ENCODE results near the gene TC2N.
"Not testable (repeated sequence)": the region's sequence is repeated elsewhere in the genome, so short reads cannot be mapped to it uniquely, and the experiment has no call there.

TC2N gene

DNA sequence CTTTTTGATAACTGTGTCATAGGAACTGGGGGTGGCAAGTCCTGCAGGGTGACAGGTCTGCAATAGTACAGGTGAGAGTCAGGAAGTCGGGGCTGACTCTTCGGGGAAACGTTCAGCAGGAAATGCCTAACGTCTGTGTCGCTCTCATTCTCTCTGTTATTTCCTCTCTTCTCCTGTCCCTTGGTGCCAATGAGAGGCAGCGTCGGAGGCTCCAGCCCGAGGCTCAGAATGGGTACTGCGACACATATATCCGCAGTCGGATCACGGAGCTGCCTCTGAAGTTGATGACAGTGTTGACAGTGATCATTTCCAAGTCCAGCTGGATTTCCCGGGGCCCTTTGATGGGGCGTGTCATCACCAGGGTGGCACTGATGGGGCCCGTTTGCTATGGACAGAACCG, 2.7 kb upstream of the TC2N start:
- DNase-seq (ENCODE audit: low read depth in 2 of 2) = peak; percentile 38 to 45

DNA sequence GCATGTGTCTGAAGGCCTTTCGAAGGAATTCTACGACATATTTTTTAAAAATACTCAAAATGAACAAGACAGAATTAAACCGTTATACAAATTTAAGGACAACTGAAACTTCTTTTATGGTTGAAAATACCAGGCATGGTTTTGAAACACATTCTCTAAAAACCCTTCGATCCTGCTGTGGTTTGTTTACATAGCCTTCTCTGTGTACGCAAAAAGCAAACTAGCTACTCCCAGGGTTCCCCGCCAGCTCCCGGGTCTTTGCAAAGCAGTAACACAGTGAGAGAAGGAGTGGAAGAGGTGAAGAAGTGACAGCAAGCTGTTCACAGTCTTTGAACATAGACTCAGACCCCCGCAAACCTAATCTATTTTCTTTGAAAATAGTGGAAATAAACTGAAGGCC, 2.2 kb upstream of the TC2N start:
- DNase-seq (ENCODE audit: low read depth in 2 of 2) = no peak

DNA sequence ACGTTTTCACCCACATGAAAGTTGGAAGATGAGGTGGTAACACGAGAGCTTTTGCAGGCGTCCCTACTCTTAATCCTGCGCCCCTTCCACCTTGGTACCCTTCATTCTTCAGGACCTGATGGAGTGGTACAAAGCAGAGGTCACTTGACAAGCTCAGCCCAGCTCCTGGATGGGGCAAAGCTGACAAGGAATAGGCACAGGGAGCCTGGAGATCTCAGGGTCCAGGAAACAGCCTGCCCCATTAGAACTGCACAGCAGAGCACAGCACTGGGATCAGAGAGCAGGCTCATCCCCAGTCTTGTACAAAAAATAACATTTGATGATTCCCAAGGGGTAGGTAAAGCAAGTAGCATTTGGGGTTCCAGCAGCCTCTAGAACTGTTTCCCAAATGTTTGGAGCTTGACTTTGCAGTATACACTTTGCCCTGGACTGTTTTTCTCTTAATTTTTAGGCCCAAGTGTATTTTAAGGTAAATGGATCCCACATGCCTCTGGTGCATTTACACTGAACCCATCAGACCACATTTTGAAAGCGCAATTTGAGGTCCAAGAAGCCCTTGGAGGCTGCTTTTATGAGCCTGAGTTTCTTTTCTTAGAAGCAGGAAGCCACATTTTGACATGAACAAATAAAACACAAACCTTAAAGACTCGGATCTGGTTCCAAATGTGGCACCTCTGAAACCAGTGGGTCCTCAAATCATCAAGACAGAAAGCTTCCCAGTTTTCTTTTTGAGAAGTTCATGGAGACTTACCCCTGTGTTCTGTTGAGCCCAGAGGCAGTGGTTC, 633 bp downstream of the TC2N start:
- no peak for DNase-seq (ENCODE audit: low read depth in 2 of 2)

DNA sequence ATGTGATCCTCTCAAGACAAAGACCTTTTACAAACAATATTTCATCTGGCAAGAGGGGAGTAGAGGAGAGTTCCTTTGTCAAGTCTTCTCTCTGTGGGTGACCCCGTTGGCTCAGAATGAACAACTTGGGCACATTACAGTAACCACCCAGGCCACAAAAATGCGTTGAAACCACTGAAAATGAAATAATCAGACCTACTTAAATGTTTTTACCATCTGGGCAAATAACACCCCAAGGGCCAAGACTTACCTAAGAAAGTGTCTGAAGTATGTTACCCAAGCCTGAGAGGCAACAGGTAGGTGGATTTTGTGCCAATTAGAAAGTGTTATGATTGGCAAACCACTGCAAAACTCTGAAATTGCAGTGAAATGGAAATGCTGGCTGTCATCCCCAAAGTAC, 1.3 kb downstream of the TC2N start:
- DNase-seq (ENCODE audit: low read depth in 2 of 2) = no peak

DNA sequence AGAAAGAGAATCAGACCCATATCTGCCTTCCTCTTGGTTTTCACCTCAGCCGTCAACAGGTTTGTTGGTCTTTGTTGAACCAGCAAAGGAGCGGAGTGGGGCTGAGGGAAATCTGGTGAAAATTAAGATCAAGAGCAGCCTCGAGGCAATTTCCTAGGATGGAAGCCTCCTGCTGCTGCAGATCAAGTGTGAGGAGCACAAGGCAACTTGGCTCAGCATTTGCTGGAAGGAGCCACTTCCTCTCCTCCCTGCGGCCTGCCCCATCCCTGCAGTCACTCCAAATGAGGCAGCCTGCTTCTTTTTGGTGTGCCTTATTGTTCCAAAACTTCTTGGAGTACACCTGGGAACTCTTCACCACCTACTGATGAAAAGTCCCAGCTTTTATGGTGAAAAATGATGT, 4.9 kb downstream of the TC2N start:
- DNase-seq (ENCODE audit: low read depth in 2 of 2) = no peak

DNA sequence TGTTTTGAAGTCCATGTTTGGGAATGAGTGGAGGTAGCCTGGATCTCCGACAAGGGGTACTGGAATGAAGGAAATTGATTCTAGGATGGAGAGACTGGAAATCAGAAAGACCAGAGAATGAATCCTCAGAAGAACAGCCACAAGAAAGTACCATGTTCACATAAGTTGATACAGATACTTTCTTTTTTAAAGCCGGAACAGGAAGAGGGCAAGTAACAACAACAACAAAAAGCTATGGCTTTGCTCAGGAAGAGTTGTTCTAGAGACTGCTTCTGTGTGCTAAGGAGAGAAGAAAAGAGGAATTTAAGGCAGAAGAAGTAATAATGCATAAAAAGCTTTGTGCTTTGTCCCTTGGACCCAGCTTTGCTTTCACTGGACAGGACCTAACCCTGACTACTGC, 6.2 kb downstream of the TC2N start:
- DNase-seq (ENCODE audit: low read depth in 2 of 2) = no peak

DNA sequence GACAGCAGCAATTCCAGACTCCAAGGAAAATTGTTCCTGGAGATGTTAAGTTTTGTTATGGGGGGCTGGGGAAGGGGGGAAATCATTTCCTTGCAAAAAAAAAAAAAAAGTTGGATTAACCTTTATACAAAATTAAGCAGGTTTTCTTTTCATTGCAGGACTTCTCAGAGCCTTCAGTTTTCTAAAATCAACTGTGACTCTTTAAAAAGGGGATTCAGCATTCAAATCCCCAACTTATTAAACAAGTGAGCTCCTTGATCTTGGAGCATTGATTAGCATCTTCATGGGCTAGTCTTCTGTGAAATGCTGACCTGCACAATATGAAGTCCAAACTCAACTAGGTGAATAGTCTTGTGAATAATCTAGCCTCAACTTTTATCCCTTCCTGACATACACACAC, 7.1 kb downstream of the TC2N start:
- no peak for DNase-seq (ENCODE audit: low read depth in 2 of 2)

DNA sequence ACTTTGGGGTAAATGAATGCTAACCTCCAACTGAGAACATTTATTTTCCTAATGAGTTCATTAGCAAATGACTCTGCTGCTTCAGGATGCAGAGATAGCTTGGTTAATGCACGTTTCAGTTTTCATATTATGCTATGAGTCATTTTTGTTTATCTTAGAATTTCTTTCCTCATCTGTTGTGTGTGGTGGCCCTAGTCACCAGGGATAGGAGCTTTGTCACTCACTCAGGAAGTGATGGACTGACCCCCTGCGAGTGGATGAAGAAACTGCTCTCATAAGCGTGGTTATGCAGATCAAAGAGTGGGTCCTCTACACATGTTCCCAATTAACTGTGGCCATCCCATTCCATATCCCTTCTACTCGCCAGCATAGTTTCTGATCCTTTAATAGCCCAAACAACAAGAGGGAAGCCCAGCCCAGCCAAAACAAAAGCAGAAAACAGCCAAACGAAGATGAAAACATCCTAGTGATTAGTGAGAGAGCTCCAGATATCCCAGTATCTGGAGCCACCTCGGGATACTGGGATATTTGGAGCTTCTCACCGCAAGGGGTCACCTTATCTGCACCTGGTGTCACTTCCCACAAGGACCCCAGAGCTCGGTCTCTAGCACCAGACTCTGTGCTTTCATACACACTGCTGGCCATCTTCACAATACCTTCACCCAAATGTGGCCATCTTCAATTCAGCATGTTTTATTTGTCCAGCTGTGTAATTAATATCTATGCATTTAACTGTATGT, 8.6 kb downstream of the TC2N start:
- DNase-seq (ENCODE audit: low read depth in 2 of 2) = no peak

DNA sequence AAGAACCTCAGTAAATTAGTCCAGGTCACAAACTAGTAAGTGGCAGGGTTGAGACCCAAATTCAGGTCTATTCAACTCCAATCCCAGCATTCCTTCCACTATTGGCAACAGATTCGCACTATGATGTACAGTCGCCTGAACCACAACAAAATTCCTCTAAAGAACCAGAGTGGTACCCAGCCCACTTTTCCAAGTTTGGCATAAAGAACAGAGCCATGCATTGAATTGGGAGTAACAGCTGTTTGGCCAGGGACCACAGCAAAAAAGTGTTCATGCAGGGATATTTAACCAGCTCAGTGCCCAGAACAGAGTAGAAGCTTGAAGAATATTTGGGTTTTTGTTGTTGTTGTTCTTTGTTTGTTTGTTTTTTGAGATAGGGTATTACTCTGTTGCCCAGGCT, 9.7 kb downstream of the TC2N start:
- no peak for DNase-seq (ENCODE audit: low read depth in 2 of 2)

DNA sequence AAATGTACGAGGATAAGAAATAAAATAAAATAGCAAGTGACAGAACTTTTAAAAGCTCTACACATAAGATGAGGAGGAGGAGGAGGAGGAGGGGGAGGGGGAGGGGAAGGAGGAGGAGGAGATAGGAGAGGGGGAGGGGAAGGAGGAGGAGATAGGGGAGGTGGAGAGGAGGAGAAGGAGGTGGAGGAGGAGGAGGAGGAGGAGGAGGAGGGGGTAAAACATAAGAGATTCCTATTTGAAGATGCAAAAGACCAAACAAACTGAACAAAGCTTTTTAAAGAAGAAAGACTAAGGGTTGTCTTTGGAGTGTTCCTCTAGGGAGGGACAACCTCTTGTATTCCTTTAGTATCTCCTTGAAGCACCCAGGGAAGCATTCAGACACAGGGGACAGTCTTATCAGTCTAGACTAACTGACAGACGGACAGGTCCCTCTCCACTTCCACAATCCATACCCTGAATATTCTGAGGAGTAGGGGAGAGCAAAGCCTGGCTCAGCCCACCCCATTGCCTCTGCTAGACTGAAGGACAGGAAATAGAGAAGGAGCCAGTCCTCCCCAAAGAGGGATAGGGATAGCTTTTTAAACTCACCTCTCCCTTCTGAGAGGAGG, 12.9 kb downstream of the TC2N start:
- no peak for DNase-seq (ENCODE audit: low read depth in 2 of 2)

DNA sequence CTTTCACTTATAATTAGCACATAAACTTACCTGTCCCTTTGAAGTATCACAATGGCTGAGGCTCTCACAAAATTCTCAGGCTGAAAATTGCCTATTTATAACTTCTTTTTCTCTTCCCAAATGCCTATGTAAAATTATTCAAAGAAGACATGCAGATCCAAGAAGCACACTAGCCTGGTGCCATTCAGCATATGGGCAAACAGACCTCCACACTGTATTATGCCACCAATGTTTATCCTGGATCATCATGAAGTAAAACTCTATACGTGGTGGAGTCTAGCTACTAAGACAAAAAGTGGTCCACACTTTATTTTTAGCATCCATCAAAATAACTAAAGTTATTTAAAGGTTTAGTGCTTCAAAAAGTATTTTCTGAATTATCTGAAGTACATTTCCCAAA, 15.8 kb downstream of the TC2N start:
- no peak for DNase-seq (ENCODE audit: low read depth in 2 of 2)

DNA sequence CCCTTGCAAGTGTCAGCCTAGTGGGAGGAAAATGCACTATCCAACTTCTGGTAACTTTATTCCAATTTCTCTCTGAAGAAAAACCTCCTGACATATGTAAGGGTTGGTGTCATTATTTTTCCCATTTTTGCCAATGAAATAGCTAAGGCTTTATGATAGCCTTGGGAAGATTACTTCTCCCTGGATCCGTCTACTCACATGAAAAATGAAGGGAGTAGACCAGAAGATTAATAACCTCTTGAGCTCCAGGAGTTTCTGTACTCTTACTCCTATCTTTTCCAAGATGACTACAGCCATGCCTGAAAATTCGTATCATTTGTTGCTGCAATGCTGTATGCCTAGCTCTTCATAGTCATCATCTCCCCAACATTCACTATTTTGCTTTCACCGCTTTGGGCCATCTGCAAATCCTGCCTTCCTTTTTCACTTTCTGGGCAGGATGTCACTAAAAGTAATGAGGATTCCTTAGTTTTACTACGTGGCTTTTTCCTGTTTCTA, 18.8 kb downstream of the TC2N start:
- DNase-seq (ENCODE audit: low read depth in 2 of 2) = no peak

DNA sequence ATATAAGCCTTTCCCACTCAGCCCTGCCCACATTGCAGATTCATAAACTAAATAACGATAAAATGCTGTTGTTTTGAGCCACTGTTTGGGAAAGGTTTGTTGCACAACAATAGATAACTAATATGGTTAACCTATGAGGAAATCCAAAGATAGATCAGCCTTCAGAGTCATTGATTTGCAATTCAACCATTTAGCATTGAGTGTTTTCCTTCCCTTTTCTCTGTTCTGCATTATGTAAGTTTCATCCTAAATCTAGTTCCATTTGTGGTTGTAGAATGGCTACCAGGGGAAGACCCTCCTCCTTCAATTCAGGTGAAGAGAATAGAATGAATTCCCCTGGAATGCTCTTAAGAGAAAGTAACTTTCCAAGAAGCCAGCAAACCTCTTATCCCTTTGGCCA, 19.6 kb downstream of the TC2N start:
- no peak for DNase-seq (ENCODE audit: low read depth in 2 of 2)

DNA sequence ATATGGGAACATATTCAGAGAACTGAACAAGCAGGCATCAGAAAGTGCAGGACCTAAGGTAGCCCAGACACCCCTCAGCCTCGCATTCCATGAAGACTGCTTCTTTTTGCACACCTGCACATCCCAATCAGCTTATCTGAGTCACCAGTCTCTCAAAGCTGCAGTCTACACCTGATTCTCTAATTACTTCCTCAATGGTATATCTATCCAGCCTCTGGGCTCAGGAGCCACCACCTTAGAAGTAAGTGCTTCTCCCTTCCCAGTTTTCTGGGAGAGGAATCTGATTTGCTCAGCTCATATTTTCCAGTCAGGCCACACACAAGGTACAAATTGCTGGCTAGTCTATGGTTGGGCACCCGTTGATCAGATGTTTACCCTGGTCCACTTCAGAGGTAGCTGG, 21.7 kb downstream of the TC2N start:
- no peak for DNase-seq (ENCODE audit: low read depth in 2 of 2)

DNA sequence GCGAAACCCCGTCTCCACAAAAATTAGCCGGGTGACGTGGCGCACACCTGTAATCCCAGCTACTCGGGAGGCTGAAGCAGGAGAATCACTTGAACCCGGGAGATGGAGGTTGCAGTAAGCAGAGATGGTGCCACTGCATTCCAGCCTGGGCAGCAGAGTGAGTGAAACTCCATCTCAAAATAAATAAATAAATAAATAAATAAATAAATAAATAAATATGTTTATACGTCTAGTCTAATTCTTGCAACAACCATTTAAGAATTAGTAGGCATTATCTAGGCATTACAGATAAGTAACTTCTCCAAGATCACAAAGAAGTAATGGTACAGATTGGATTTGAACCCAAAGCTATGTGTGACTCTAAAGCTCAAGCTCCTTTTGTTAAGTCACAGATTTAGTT, 22.3 kb downstream of the TC2N start:
- DNase-seq (ENCODE audit: low read depth in 2 of 2) = not testable (repeated sequence)

DNA sequence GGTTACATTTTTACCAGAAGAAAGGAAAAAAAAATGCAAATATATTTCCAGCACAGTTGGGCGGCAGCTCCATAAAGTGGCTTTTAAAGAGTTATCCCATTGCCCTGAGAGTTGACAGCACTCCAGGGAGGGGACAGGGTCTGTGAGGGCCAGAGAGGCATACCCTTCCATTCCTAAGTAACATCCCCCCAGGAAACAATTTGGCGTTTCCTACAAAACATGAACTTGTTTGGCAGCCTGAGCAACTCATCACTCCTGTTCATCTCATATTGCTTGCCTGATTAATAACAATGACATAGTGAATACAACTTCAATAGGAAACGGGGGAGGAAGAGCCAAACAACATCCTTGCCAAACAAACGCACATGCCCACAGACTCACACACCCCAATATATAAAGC, 23.3 kb downstream of the TC2N start:
- DNase-seq (ENCODE audit: low read depth in 2 of 2) = no peak

DNA sequence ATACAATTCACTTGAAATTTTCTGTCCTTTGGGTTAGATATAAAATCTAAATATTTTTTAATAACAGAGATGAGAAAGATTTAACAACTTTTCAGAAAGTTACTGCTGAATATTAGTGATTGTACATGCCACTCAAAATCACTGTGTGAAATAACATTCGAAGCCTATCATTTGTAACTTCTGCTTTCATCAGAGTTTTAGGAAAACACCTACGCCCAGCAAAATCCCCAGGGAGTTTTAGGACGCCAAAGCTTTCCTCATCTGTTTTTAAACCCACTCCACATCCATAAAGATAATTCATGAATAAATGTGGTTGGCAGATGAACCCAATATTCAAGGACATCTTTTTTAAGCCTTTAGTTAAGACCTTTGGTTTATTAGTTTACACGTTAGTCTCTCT, 23.9 kb downstream of the TC2N start:
- no peak for DNase-seq (ENCODE audit: low read depth in 2 of 2)

DNA sequence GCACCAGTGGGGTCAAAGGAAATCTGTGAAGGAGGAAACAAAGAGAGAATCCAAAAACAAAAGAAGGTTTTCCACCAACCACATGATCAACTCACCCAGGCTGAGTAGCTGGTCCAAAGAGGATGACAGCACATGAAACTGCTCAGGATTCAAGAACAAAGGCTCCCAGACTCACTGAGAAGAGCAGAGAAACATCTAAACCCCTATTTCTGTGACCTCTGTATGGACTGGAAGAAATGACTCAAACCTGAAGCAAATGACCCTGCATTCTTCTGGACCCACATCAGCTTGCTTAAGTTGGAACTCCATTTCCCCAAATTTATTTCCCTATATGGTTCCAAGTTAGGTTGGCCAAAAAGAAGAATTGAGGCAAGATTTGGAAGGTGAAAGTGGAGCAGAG, 26.3 kb downstream of the TC2N start:
- DNase-seq (ENCODE audit: low read depth in 2 of 2) = no peak

DNA sequence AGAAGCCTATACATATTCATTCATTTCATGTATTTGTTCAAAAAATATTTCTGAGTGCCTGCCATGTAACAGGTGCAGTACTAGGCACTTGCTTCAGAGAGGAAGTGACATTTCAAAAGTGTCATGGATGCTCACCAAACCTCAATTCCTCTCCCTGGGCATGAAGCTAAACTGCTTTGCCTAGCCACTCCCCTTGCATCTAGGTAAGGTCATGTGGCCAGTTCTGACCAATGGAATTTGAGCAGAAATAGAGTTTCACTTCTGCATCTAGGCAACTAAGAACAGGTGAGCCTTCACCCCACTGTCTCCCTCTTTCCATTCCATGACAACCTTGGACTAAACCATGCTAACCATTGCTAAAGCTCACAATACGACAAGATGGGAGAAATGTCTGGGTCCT, 27.6 kb downstream of the TC2N start:
- no peak for DNase-seq (ENCODE audit: low read depth in 2 of 2)

DNA sequence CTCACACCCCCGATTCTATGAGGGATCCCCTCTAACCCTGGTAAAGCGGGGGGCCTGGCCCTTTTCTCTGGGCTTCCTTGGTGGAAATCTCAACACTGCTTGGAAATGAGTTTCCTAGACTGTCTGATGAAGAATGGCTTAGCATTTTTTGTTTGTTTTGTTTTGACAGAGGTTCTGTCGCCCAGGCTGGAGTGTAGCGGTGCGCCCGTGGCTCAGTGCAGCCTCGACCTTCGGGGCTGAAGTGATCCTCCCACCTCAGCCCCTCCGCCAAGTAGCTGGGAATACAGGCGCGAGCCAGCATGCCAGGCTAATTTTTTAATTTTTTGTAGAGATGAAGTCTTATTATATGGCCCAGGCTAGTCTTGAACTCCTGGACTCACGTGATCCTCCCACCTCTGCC, 30.3 kb downstream of the TC2N start:
- DNase-seq (ENCODE audit: low read depth in 2 of 2) = no peak

DNA sequence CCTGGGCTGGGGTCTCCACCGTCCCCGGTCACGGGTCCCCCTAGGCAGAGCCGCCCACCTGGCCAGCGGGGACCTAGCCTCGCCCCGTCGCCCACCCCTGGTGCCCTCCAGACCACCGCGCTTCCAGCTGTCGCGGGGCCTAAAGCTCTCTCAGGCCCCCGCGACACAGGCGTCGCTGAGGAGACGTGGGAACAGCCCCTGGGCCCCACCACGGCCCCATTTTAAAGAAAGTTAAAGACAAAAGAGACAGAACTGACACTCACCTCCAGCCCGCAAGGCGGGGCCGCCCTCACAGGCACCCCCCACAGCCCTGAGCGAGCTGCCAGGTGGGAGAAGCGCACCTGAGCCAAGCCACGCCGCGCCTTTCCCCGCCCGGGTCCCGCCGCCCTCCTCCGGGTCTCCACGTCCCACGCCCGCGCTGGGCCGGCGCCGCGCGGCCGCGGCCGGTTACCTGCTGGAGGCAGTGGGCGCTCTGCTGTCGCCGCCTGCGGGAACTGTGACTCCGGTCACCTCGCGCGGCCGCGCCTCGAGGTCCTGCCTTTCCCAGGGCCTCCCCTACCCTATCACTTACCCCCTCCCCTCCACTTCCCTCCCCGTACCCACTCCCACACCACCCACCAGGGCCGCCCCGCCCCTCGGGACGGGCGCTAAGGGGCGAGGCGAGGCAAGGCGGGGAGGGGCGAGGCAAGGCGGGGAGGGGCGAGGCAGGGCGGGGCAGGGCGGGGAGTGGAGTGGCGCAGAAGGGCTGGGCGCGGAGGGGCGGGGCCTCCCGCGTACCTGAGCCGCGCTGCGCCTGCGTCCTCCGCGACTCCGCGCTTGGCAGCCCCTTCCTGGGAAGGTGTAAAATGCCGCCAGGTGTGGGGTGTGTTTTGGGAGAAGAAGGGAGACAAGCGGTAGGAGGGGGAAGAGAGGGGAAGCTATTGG, 31.2 kb downstream of the TC2N start:
- DNase-seq (ENCODE audit: low read depth in 2 of 2) = peak; percentile 75 to 83

Data from stimulated activated CD8-positive, alpha-beta memory T cell treated with anti-CD3 and anti-CD28 coated beads, Interleukin-7, amount 100 ng/mL, for 4 hours (primary cell).